ENCODE data around the gene VARS2. TPM values are rescaled to one million over a fixed set of nuclear protein-coding genes. Genes with fewer than 3 reads are reported as not detected.

VARS2 gene
- total RNA-seq, 1 experiment from 2014 or later: 60.3 TPM

DNA sequence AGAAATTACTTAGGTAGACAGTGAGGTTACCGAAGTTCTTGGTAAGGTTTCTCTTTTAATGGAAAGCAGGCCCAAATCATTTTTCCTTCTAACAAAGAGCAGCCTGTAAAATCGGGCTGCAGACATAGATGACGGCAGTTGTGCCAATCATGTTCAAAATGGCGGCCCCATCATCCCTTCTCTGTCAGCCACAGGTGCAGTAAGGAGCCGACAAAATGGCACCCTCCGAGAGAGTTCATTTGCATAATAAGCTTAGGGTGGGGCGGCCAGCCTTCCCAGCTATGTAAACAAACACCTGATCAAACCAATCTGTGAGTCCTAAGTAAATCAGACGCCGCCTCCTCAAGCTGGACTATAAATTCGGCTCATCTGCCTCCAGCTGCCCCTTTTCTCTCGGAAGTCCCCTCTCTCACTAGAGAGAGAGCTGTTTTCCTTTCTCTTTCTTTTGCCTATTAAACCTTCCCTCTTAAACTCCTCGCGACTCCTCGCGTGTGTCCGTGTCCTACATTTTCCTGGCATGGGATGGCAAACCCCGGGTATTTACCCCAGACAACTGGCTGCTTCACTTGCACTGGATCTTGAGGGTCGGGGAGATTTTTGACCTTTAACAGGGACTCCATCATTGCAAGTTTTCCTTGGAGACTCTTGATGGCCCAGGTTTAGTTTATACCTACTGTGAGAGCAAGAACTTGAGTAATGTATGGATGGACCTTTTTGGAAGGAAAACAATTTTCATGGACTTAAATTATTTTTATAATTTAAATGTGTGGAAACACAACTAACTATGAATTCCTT is 38.6 kb upstream of the VARS2 start:
- Histone ChIP-seq H3K27me3 (ENCODE audit: insufficient read depth, low read depth) (no peaks in the 10 kb centered on the region), H3K4me1 (replicated peaks; ENCODE audit: insufficient read depth) (peaks cover 5% of the 10 kb centered on the region; the same call in 1 of the 2 replicates), H4K20me1 (ENCODE audit: insufficient read depth) (no peaks in the 10 kb centered on the region), H3K9me3 (ENCODE audit: insufficient read depth, low read depth) (peaks cover 5% of the 10 kb centered on the region; the same call in 1 of the 2 replicates), H2AFZ (no peak overlapping the region), H3K27ac (no peak overlapping the region), H3K36me3 (ENCODE audit: low read depth) (no peaks in the 10 kb centered on the region), H3K79me2 (ENCODE audit: low read depth) (no peaks in the 10 kb centered on the region), H3F3A (ENCODE audit: insufficient read depth, low read depth) (no peaks in the 10 kb centered on the region), H3K9me2 (ENCODE audit: insufficient read depth) (no peaks in the 10 kb centered on the region), H3K4me2 (no peak overlapping the region), H3K4me3 (no peak overlapping the region)
- no TSS peak for BruUV-seq (replicated peaks)
- TF ChIP-seq, protein P1, sequence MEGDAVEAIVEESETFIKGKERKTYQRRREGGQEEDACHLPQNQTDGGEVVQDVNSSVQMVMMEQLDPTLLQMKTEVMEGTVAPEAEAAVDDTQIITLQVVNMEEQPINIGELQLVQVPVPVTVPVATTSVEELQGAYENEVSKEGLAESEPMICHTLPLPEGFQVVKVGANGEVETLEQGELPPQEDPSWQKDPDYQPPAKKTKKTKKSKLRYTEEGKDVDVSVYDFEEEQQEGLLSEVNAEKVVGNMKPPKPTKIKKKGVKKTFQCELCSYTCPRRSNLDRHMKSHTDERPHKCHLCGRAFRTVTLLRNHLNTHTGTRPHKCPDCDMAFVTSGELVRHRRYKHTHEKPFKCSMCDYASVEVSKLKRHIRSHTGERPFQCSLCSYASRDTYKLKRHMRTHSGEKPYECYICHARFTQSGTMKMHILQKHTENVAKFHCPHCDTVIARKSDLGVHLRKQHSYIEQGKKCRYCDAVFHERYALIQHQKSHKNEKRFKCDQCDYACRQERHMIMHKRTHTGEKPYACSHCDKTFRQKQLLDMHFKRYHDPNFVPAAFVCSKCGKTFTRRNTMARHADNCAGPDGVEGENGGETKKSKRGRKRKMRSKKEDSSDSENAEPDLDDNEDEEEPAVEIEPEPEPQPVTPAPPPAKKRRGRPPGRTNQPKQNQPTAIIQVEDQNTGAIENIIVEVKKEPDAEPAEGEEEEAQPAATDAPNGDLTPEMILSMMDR (conservative IDR thresholded peaks at IDR 0.05): no peak
- no peak for TF ChIP-seq EZH2 (IDR thresholded peaks at IDR 0.05; ENCODE audit: low read depth)
- ChIA-PET CTCF (no interaction called here), POLR2A (ENCODE audit: unreplicated experiment) (no interaction called here)
- no peak for DNase-seq
- intact Hi-C loops (cut with micrococcal nuclease; ENCODE audit: unreplicated experiment): loop anchor here (2.0 kb wide), 2 partner anchors 335 to 393 kb away; no protein-coding TSS in a partner anchor

DNA sequence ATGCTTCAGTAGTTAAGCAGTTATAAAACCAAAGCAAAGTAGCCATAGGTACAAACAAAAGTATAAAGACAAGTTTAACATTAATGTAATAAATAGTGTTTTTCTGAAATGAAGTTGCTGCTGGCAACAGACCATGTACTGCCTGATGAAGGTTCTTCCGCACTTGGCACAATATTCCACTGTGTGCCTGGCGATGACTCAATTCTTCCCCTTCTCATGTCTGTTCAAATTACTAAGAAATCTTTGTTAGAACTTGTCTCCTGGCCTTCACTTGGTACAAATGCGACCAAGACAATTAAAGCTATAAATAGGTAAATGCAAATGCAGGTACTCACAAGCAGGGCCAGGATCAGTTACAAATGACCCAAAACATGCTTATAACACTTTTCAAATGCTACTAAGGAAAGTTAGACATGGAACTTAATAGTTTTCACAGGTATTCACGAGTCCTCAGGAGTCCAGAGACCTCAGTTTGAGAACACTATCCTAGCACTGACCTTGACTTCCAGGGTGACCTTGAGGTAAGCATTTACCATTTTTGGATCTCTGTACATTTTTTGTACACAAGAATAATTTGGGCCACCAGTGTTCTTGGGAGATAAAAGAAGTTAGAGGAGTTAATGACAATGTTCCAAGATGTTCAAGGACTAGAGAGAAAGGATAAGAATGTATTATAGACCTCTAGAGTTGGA is 37.9 kb upstream of the VARS2 start:
- H3K9me3 ChIP-seq (ENCODE audit: insufficient read depth, low read depth): peaks cover 5% of the 10 kb centered on the region; the same call in 1 of the 2 replicates
- ChIA-PET POLR2A (ENCODE audit: unreplicated experiment) (interaction anchor here (0.6 kb wide), 1 partner anchor 38 kb away, joined by 3 read pairs; the partner anchor contains the start of gene VARS2), CTCF (interaction anchor here (0.8 kb wide), 1 partner anchor 47 kb away, joined by 3 read pairs; no protein-coding TSS in a partner anchor)
- H3K9me2 ChIP-seq (ENCODE audit: insufficient read depth): no peaks in the 10 kb centered on the region
- no peaks in the 10 kb centered on the region for H3K36me3 ChIP-seq (ENCODE audit: low read depth)
- TF ChIP-seq, protein P1 (conservative IDR thresholded peaks at IDR 0.05): no peak
- H3K4me2 ChIP-seq: no peak overlapping the region
- H3K27me3 ChIP-seq (ENCODE audit: insufficient read depth, low read depth): no peaks in the 10 kb centered on the region
- H3K27ac ChIP-seq: no peak overlapping the region
- intact Hi-C loops (cut with micrococcal nuclease; ENCODE audit: unreplicated experiment): loop anchor here (2.0 kb wide), 2 partner anchors 335 to 393 kb away; no protein-coding TSS in a partner anchor
- H2AFZ ChIP-seq: no peak overlapping the region
- no peak overlapping the region for H3K4me3 ChIP-seq
- BruUV-seq (replicated peaks): no TSS peak
- H3K79me2 ChIP-seq (ENCODE audit: low read depth): no peaks in the 10 kb centered on the region
- H3K4me1 ChIP-seq (replicated peaks; ENCODE audit: insufficient read depth): peaks cover 5% of the 10 kb centered on the region; the same call in 1 of the 2 replicates
- no peaks in the 10 kb centered on the region for H4K20me1 ChIP-seq (ENCODE audit: insufficient read depth)
- DNase-seq: no peak
- H3F3A ChIP-seq (ENCODE audit: insufficient read depth, low read depth): no peaks in the 10 kb centered on the region

DNA sequence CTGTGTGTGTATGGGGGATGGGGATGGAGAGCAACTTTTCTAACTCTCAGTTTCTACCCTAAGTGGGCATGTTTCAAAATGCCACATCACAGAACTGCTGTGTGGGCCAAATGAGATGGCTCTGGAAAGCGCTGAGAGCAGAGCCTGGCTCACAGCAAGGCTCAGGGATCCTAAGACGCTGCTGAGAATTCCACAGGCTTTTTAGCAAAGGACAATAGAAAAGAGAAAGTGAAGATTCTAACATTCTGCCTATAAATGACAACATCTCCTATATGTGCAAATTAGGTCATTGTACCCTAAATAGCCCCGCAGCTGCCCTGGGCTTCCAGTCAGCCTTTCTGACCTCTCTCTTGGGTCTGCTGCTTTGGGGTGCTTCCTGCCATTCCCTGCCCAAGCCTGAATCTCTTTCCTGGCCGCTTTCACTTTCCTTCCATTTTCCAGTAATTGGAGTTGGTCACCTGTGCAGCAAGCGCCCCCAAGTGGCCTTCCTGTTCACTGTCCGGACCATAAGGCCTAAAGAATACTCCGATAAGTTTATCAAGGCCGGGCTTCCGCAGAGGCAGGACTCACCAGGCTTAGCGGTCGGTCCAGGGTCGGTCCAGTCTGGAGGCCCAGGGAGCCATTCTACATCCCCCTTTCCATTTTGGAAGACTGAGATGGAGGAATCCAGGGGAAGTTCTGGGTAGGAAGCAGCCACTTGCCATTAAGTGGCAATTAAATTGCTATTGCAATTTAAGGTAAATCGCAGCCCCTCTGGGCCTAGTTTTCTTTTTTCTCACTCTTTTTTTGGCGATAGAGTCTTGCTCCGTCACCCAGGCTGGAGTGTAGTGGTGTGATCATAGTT is 36.4 kb upstream of the VARS2 start:
- Histone ChIP-seq H3F3A (ENCODE audit: insufficient read depth, low read depth) (peaks cover 12% of the 10 kb centered on the region; the same call in 1 of the 2 replicates), H3K27ac (no peak overlapping the region), H3K9me3 (ENCODE audit: insufficient read depth, low read depth) (no peaks in the 10 kb centered on the region; the same call in 1 of the 2 replicates), H3K4me1 (replicated peaks; ENCODE audit: insufficient read depth) (peaks cover 19% of the 10 kb centered on the region), H3K9me2 (ENCODE audit: insufficient read depth) (no peaks in the 10 kb centered on the region), H2AFZ (peak overlapping the region; percentile 66), H3K4me2 (peak overlapping the region; percentile 81), H3K27me3 (ENCODE audit: insufficient read depth, low read depth) (no peaks in the 10 kb centered on the region), H3K36me3 (ENCODE audit: low read depth) (no peaks in the 10 kb centered on the region), H3K4me3 (peak overlapping the region; percentile 49; the same call in 1 of the 2 replicates), H3K79me2 (ENCODE audit: low read depth) (no peaks in the 10 kb centered on the region), H4K20me1 (ENCODE audit: insufficient read depth) (no peaks in the 10 kb centered on the region)
- ChIA-PET CTCF (no interaction called here), POLR2A (ENCODE audit: unreplicated experiment) (interaction anchor here (0.7 kb wide), 1 partner anchor 20 kb away, joined by 4 read pairs; no protein-coding TSS in a partner anchor)
- BruUV-seq (replicated peaks): no TSS peak
- intact Hi-C loops (cut with micrococcal nuclease; ENCODE audit: unreplicated experiment): loop anchor here (1.0 to 2.0 kb wide), 7 partner anchors 49 to 395 kb away; partner anchors contain the start of gene FLOT1
- TF ChIP-seq EZH2 (IDR thresholded peaks at IDR 0.05; ENCODE audit: low read depth): no peak
- TF ChIP-seq, protein P1 (conservative IDR thresholded peaks at IDR 0.05): peak; percentile 92
- peak; percentile 72 to 86 for DNase-seq

All from PC-9 (cell line).